HG02884 (cell line): Measurements from ENCODE around the gene HAUS8.

Source experiments
- ATAC-seq: cut with Tn5 transposase; IDR thresholded peaks from one replicate; pipeline ENCODE4 v1.9.1; 2021; ENCODE audit warnings: mild to moderate bottlenecking, moderate library complexity; ENCODE audit not compliant: unreplicated experiment

The HAUS8 gene

DNA sequence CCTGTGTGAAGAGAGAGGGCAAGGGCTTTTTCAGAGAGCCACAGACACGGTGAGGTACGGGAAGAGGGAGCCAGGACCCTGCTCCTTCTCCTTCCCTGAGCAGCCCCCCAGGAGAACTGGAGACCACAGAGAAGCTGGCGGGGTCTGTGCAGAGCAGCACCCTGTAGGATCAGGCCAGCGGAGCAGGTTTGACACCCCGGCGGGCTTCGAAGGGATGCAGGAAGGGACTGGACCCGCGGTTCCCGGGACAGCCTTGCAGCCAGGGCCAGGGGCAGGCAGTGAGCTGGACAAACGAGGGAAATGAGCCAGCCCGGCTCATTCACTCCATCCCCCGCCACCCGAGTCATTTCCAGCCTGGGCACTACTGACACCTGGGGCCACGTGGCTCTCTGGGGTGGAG lies 70.9 kb downstream of the HAUS8 start:
- ATAC-seq = no peak

DNA sequence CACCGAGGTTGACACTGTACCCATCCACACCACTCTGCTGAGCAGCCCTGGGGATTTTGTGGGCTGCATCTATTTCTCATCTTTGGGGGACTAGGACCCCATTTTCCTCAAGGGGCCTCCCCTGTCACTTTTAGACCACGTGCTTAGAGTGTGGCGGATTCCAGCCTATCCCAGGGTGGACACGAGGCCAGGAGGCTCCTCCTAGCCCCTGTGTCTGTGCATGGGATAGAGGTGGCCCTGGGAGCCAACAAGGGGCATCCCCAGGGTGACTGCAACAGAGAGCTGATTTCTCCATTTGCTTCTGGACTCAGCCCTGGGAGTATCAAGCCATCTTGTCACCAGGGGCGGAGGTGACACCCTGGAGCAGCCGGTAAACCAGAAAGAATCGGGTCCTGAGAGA lies 72.8 kb downstream of the HAUS8 start:
- ATAC-seq = no peak

DNA sequence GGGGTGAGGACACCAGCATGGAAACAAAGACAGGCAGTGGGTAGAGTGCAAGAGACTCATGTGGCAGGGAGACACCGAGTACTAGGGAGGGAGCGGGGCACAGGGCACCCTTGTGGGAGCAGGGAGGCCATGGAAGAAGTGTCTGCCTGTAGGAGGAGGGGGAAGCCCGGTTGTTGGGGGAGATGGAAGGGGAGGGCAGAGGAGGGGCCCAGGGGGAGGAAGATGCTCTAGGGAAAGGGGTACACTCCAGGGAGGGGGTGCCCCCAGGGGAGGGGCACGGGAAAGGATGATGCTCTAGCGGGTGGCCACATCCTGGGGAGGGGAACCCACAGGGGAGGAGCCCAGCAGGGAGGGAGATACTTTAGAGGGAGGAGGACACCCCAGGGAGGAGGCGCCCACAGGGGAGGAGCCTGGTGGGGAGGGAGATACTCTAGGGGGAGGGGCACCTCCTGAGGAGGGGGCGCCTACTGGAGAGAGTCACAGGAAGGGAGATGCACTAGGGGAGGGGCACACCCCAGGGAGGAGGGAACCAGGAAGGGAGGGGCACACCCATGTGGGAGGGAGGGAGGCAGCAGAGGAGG lies 73.6 kb downstream of the HAUS8 start:
- ATAC-seq = no peak
